ENCODE results near the gene NTN1.

NTN1 gene

GRCh38 chr17:9217151-9218056, 196.1 kb downstream of the NTN1 start:
- TF ChIP-seq ZFX (IDR thresholded peaks at IDR 0.05) = no peak
- TF ChIP-seq, protein P1, sequence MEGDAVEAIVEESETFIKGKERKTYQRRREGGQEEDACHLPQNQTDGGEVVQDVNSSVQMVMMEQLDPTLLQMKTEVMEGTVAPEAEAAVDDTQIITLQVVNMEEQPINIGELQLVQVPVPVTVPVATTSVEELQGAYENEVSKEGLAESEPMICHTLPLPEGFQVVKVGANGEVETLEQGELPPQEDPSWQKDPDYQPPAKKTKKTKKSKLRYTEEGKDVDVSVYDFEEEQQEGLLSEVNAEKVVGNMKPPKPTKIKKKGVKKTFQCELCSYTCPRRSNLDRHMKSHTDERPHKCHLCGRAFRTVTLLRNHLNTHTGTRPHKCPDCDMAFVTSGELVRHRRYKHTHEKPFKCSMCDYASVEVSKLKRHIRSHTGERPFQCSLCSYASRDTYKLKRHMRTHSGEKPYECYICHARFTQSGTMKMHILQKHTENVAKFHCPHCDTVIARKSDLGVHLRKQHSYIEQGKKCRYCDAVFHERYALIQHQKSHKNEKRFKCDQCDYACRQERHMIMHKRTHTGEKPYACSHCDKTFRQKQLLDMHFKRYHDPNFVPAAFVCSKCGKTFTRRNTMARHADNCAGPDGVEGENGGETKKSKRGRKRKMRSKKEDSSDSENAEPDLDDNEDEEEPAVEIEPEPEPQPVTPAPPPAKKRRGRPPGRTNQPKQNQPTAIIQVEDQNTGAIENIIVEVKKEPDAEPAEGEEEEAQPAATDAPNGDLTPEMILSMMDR (conservative IDR thresholded peaks at IDR 0.05) = no peak
- peak overlapping the region; percentile 59 for H3K27ac ChIP-seq

GRCh38 chr17:9218064-9218635, 196.8 kb downstream of the NTN1 start:
- peak overlapping the region; percentile 59 for H3K27ac ChIP-seq
- no peak for TF ChIP-seq ZFX (IDR thresholded peaks at IDR 0.05)
- TF ChIP-seq, protein P1 (conservative IDR thresholded peaks at IDR 0.05) = no peak

- H3K27ac ChIP-seq = no peak overlapping the region
- no peak for TF ChIP-seq ZFX (IDR thresholded peaks at IDR 0.05)
- TF ChIP-seq, protein P1 (conservative IDR thresholded peaks at IDR 0.05) = no peak
These were observed 197.6 kb downstream of the NTN1 start for GRCh38 chr17:9218911-9219310.

- no peak for TF ChIP-seq ZFX (IDR thresholded peaks at IDR 0.05)
- H3K27ac ChIP-seq = no peak overlapping the region
These were observed 198.5 kb downstream of the NTN1 start for GRCh38 chr17:9219631-9220397.

GRCh38 chr17:9220398-9221146, 199.3 kb downstream of the NTN1 start:
- no peak overlapping the region for H3K27ac ChIP-seq
- TF ChIP-seq ZFX (IDR thresholded peaks at IDR 0.05) = no peak
- TF ChIP-seq, protein P1 (conservative IDR thresholded peaks at IDR 0.05) = no peak

- H3K27ac ChIP-seq = no peak overlapping the region
- TF ChIP-seq, protein P1 (conservative IDR thresholded peaks at IDR 0.05) = no peak
- no peak for TF ChIP-seq ZFX (IDR thresholded peaks at IDR 0.05)
These were observed 200.0 kb downstream of the NTN1 start for GRCh38 chr17:9221147-9221921.

- no peak overlapping the region for H3K27ac ChIP-seq
- TF ChIP-seq, protein P1 (conservative IDR thresholded peaks at IDR 0.05) = no peak
- TF ChIP-seq ZFX (IDR thresholded peaks at IDR 0.05) = no peak
These were observed 200.5 kb downstream of the NTN1 start for GRCh38 chr17:9221922-9222180.

All from C4-2B (cell line).